MCF 10A (cell line): ENCODE measurements around the gene CCDC201. TPM values are rescaled to one million over a fixed set of nuclear protein-coding genes. Genes with fewer than 3 reads are reported as not detected.

Experiments used
- BruUV-seq: library from RNA; stranded (reverse); fragments of 400-500 nt; replicated peaks from 2 replicates; lab custom pipeline; 2021; lab: Mats Ljungman, UMichigan
- CTCF ChIA-PET: fragments of 300-600 bp; sonication (Branson Sonifier 250); formaldehyde crosslinking; extraction: SDS; loops from one replicate; lab custom pipeline; 2021; ENCODE audit warnings: antibody characterized with exemption, inconsistent platforms; lab: Yijun Ruan, JAX
- POLR2A ChIA-PET: fragments of 300-600, 350-650 bp; sonication (Branson Sonifier 250); formaldehyde crosslinking; extraction: SDS; loops from one replicate; lab custom pipeline; 2020; ENCODE audit warnings: antibody characterized with exemption, inconsistent platforms; lab: Yijun Ruan, JAX
- DNase-seq: peaks from one replicate; pipeline ENCODE4 v3.0.0-alpha.2; 2018; ENCODE audit not compliant: unreplicated experiment
- H3K27ac Mint-ChIP-seq: one replicate; pipeline ENCODE4 v1.8.0; 2022; ENCODE audit warnings: mild to moderate bottlenecking, low read depth, mixed read lengths; ENCODE audit not compliant: unreplicated experiment
- H3K27me3 Mint-ChIP-seq: one replicate; pipeline ENCODE4 v1.8.0; 2022; ENCODE audit warnings: mixed read lengths; ENCODE audit not compliant: insufficient read depth, unreplicated experiment
- H3K36me3 Mint-ChIP-seq: one replicate; pipeline ENCODE4 v1.8.0; 2022; ENCODE audit warnings: mild to moderate bottlenecking, moderate library complexity, mixed read lengths; ENCODE audit not compliant: insufficient read depth, unreplicated experiment
- H3K4me1 Mint-ChIP-seq: one replicate; pipeline ENCODE4 v1.8.0; 2022; ENCODE audit warnings: mixed read lengths; ENCODE audit not compliant: insufficient read depth, unreplicated experiment
- H3K4me3 Mint-ChIP-seq: one replicate; pipeline ENCODE4 v1.8.0; 2022; ENCODE audit warnings: mild to moderate bottlenecking, moderate library complexity, mixed read lengths; ENCODE audit not compliant: unreplicated experiment
- H3K9me3 Mint-ChIP-seq: one replicate; pipeline ENCODE4 v1.8.0; 2022; ENCODE audit warnings: mixed read lengths; ENCODE audit not compliant: unreplicated experiment
- CTCF ChIP-seq: fragments of 200-600 bp; IDR thresholded peaks from one replicate; pipeline ENCODE4 v1.8.0; 2022; ENCODE audit warnings: antibody characterized with exemption, mild to moderate bottlenecking; ENCODE audit not compliant: unreplicated experiment
- intact Hi-C: fragments of 100-400 bp; cut with micrococcal nuclease; formaldehyde crosslinking; loops from 2 replicates; pipeline ENCODE4 v1.14.1; 2022
- total RNA-seq: library from RNA; stranded (reverse); gene quantifications from 2 replicates; pipeline ENCODE4 v1.2.3, GENCODE V29; 2022

CCDC201 gene
- total RNA-seq, 1 experiment from 2014 or later: not detected

DNA sequence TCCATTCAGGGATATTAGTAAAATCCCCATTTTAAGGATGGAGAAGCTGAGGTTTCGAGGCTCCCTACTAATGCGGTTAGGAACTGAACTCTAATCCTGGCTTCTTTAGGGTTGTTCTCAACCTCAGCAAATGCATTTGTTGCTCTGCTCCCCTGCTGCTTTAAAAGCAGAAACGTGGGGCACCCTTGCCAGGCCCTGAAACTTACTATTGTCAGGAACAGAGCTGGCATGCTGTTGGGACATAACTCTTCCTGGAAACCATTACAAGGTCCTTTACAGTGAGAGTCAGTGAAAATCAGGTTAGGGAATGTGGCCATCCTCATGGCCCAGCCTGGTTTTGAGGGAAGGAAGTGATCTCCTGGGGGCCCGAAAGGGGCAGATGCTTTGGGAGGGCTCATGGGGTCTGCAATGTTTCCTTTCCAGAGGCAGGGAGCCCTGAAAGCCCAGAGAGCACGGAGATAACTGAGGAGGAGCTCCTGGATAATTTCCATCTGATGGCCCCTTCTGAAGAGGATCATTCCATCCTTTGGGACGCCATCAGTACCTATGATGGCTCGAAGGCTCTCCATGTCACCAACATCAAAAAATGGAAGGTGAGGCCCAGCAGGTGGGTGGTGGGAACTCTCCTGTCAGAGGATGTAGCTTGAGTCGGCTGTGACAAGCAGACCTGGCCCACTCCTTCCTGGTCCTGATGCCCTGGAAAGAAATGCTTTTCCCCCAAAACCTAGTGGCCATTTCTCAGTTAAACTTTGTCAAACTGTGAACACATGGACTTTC is 17.4 kb upstream of the CCDC201 start:
- POLR2A ChIA-PET: no interaction called here
- H3K4me1 Mint-ChIP-seq: peaks cover 17% of the 10 kb centered on the region
- intact Hi-C loops: loop anchor here (2.0 kb wide), 1 partner anchor 1364 kb away; no protein-coding TSS in a partner anchor
- no TSS peak for BruUV-seq
- DNase-seq: no peak
- H3K27ac Mint-ChIP-seq: no peak overlapping the region
- no peaks in the 10 kb centered on the region for H3K9me3 Mint-ChIP-seq
- TF ChIP-seq CTCF: no peak
- no peaks in the 10 kb centered on the region for H3K36me3 Mint-ChIP-seq
- H3K27me3 Mint-ChIP-seq: peaks cover 12% of the 10 kb centered on the region
- H3K4me3 Mint-ChIP-seq: no peak overlapping the region
- CTCF ChIA-PET: interaction anchor here (0.5 to 2.2 kb wide), 27 partner anchors 8 to 1377 kb away, joined by 3 to 12 read pairs (median 4); partner anchors contain the start of gene IGFBP3

DNA sequence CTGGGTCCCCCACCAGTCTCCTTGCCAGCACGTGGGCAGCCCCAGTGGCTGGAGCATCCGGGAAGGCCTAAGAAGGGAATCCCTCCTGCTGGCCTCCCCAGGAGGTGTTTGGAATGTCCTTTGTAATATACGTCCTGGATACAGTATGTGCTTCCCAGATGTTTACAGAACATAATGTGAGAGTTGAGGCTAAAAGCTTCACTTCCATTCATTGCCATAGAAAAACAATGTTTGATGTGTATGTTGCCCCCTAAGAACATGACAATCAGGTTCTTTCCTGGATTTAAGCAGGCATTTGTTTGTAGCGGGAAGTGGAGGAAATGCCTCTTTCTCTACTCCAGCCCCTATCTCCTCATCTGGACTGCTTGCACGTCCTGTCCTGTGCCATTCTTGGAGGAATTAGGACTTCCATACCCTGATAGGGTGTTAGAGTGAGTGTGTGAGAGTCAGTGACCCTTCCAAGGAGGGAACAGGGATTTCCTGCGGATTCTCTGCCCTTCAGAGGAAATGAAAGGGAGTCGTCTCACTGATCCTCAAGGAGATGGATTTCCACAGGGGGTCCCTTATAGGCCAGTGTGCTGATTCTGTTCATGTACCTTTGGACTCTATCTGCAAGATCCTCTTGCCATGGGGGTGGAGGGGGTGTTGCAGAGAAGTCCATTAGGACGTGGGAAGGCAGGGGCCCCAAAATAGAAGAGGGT is 16.6 kb upstream of the CCDC201 start:
- H3K4me1 Mint-ChIP-seq: peaks cover 25% of the 10 kb centered on the region
- no TSS peak for BruUV-seq
- CTCF ChIA-PET: interaction anchor here (0.6 to 2.2 kb wide), 12 partner anchors 13 to 1292 kb away, joined by 3 to 12 read pairs (median 3); no protein-coding TSS in a partner anchor
- intact Hi-C loops: loop anchor here (2.0 kb wide), 1 partner anchor 1365 kb away; no protein-coding TSS in a partner anchor
- H3K27ac Mint-ChIP-seq: no peak overlapping the region
- H3K9me3 Mint-ChIP-seq: no peaks in the 10 kb centered on the region
- POLR2A ChIA-PET: interaction anchor here (0.6 kb wide), 1 partner anchor 362 kb away, joined by 3 read pairs; no protein-coding TSS in a partner anchor
- TF ChIP-seq CTCF: no peak
- no peak for DNase-seq
- peaks cover 11% of the 10 kb centered on the region for H3K27me3 Mint-ChIP-seq
- no peak overlapping the region for H3K4me3 Mint-ChIP-seq
- H3K36me3 Mint-ChIP-seq: no peaks in the 10 kb centered on the region

DNA sequence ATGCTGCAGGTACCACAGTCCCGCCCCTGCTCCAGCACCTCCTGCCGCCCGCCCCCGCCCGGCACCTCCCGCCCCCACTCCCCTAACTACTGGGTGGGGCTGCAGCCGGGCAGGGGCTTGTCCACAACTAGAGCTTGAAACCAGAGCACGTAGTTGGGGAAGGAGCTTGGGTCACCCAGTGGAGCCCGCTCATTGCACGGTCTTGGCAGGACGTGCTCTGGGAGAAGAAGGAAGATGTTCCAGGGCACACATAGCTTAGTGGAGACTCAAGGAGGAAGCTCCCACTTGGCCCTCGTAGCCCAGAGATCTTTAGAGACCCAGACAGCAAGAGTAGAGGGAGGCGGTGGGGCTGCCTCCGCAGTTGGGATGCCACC is 16.1 kb upstream of the CCDC201 start:
- no TSS peak for BruUV-seq
- no peaks in the 10 kb centered on the region for H3K36me3 Mint-ChIP-seq
- DNase-seq: no peak
- intact Hi-C loops: no loop called here
- ChIA-PET POLR2A (no interaction called here), CTCF (interaction anchor here (0.6 to 0.7 kb wide), 5 partner anchors 13 to 1220 kb away, joined by 3 to 4 read pairs (median 3); no protein-coding TSS in a partner anchor)
- no peak for TF ChIP-seq CTCF
- peaks cover 5% of the 10 kb centered on the region for H3K27me3 Mint-ChIP-seq
- H3K4me1 Mint-ChIP-seq: peaks cover 30% of the 10 kb centered on the region
- no peak overlapping the region for H3K4me3 Mint-ChIP-seq
- H3K27ac Mint-ChIP-seq: no peak overlapping the region
- no peaks in the 10 kb centered on the region for H3K9me3 Mint-ChIP-seq
